GM21723 (cell line): Measurements from ENCODE around the gene MEFV.
A peak's percentile ranks its signal among the peaks of the same experiment; 100 is the strongest.
"Not testable (repeated sequence)": the region's sequence is repeated elsewhere in the genome, so short reads cannot be mapped to it uniquely, and the experiment has no call there.

ENCODE experiments used
- ATAC-seq: cut with Tn5 transposase; IDR thresholded peaks from one replicate; pipeline ENCODE4 v1.9.1; 2021; ENCODE audit warnings: mild to moderate bottlenecking, moderate library complexity; ENCODE audit not compliant: unreplicated experiment

MEFV gene

GRCh38 chr16:3256146-3256865 lies at the start of gene MEFV:
Gene MEFV (minus strand): TSS chr16:3256633. CDS start chr16:3256587, 46 bp downstream.
- no peak for ATAC-seq

GRCh38 chr16:3306078-3306477 lies 49.6 kb upstream of the MEFV start:
- ATAC-seq: no peak

- ATAC-seq: peak; percentile 94
Measured at GRCh38 chr16:3305109-3306068, 49.0 kb upstream of the MEFV start, which contains the start of the genes TIGD7 and ZNF75A. Gene TIGD7 (minus strand): TSS chr16:3305430. CDS start chr16:3300614, 4,816 bp downstream. Gene ZNF75A (plus strand): TSS chr16:3305497. CDS start chr16:3308429, 2,932 bp downstream.

GRCh38 chr16:3304370-3304769 lies 47.9 kb upstream of the MEFV start:
- ATAC-seq: no peak

- ATAC-seq: no peak
Measured at GRCh38 chr16:3295783-3296182, 39.4 kb upstream of the MEFV start.

GRCh38 chr16:3295209-3295608 lies 38.8 kb upstream of the MEFV start:
- ATAC-seq: no peak

GRCh38 chr16:3292604-3293003 lies 36.2 kb upstream of the MEFV start:
- ATAC-seq: no peak

GRCh38 chr16:3289998-3290673 lies 33.7 kb upstream of the MEFV start:
- no peak for ATAC-seq

- no peak for ATAC-seq
Measured at GRCh38 chr16:3285131-3285530, 28.7 kb upstream of the MEFV start.

- no peak for ATAC-seq
Measured at GRCh38 chr16:3283543-3284447, 27.4 kb upstream of the MEFV start.

GRCh38 chr16:3282730-3283542 lies 26.5 kb upstream of the MEFV start, which contains the start of gene ZNF263:
Gene ZNF263 (plus strand): TSS chr16:3283491. CDS start chr16:3283819, 328 bp downstream.
- peak; percentile 84 for ATAC-seq

- peak; percentile 33 for ATAC-seq
Measured at GRCh38 chr16:3282103-3282729, 25.8 kb upstream of the MEFV start.

- no peak for ATAC-seq
Measured at GRCh38 chr16:3281222-3281820, 24.9 kb upstream of the MEFV start.

- no peak for ATAC-seq
Measured at GRCh38 chr16:3276679-3277078, 20.2 kb upstream of the MEFV start.

- no peak for ATAC-seq
Measured at GRCh38 chr16:3274947-3275346, 18.5 kb upstream of the MEFV start.

- no peak for ATAC-seq
Measured at GRCh38 chr16:3274490-3274889, 18.1 kb upstream of the MEFV start.

GRCh38 chr16:3271281-3271680 lies 14.8 kb upstream of the MEFV start:
- not testable (repeated sequence) for ATAC-seq

GRCh38 chr16:3270718-3271117 lies 14.3 kb upstream of the MEFV start:
- not testable (repeated sequence) for ATAC-seq
